Thyroid gland (tissue), 4 donors: ENCODE measurements around the gene CLDN17. TPM values are rescaled to one million over a fixed set of nuclear protein-coding genes. Genes with fewer than 3 reads are reported as not detected.

Experiments used
- DNase-seq, 2 donors: peaks; one replicate each; pipeline ENCODE4 v3.0.0-alpha.2; 2019
- H3K27ac ChIP-seq, 3 donors: fragments of 200-600 bp; sonication (generic); 1 replicate in 2 of 3; 2 replicates in 1 of 3; pipeline ENCODE4 v1.5.1; 2016 to 2019; ENCODE audit warnings: mild to moderate bottlenecking in 1 of 3, moderate library complexity in 1 of 3
- H3K27me3 ChIP-seq: fragments of 200-600 bp; sonication (generic); one replicate; pipeline ENCODE4 v1.5.1; 2019
- H3K36me3 ChIP-seq, 2 donors: fragments of 200-600 bp; sonication (generic); one replicate each; pipeline ENCODE4 v1.5.1; 2016 to 2019
- H3K4me1 ChIP-seq, 2 donors: fragments of 200-600 bp; sonication (generic); one replicate each; pipeline ENCODE4 v1.5.1; 2017 to 2019
- H3K4me3 ChIP-seq, 3 donors: fragments of 200-600 bp; sonication (generic); replicated peaks in 1 of 3; 1 replicate in 2 of 3; 2 replicates in 1 of 3; pipeline ENCODE4 v1.5.1; 2016; ENCODE audit warnings: mild to moderate bottlenecking in 1 of 3
- H3K9me3 ChIP-seq: fragments of 200-600 bp; sonication (generic); one replicate; pipeline ENCODE4 v1.5.1; 2017
- CTCF ChIP-seq, 6 experiments: fragments of 200-600 bp in 3 of 6; fragments of 450-650 bp in 3 of 6; sonication (generic) in 3 of 6; IDR thresholded peaks; one replicate each; pipeline ENCODE4 v1.5.1; 2016 to 2019; ENCODE audit warnings: antibody characterized with exemption in 6 of 6, mild to moderate bottlenecking in 2 of 6, inconsistent platforms in 1 of 6, moderate library complexity in 1 of 6
- POLR2A ChIP-seq, 2 donors: fragments of 450-650 bp; IDR thresholded peaks; one replicate each; pipeline ENCODE4 v1.6.1; 2017; ENCODE audit warnings: antibody characterized with exemption in 2 of 2, mild to moderate bottlenecking in 2 of 2, moderate library complexity in 1 of 2
- WGBS, 2 donors: methylation state at CpG; one replicate each; pipeline ENCODE4 v1.1.5; 2017; 5-methylcytosine and 5-hydroxymethylcytosine counted together
- intact Hi-C: fragments of 100-400 bp; cut with DNase I; formaldehyde crosslinking; loops from one replicate; pipeline ENCODE4 v1.15.1; 2023
- total RNA-seq, 4 donors: library from RNA; depleted of rRNA; stranded (reverse); fragments of >200 nt; gene quantifications; one replicate each; pipeline ENCODE4 v1.2.3, GENCODE V29; 2016

CLDN17 gene
- total RNA-seq, 4 donors from 2014 or later, result not detected

DNA sequence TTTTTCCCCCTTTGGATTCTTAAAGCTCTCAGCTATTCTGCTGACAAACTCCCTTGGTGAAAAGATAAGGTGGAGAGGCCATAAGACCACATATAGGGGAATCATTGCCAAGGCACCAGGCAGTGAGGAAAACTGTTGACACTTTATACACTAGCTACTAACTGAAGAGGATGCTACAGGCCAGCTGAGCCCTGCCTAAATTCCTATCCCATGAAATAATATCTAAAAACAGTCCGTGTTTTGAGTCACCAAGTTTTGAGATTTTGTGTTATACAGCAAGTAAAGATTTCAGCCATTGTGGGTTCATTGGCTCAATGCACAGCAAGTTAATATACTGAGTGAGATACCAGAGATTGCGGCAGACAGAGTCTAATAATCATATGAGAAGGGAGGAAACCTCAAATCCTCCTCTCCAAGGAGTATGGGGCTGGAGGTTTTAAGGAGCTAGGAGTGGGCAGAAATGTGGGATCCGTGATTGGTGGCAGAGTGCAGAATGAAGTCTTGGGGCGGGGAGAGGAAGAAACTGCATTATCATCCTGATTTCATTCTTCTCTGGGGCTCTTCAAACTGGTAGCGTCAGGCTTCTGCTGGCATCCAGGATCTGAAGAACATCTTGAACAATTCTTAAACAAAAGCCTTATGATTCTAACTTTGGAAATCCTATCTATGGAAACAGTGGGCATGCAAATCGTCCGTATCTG, 40.1 kb upstream of the CLDN17 start:
- no peak for TF ChIP-seq CTCF (IDR thresholded peaks at IDR 0.05)
- no peak for TF ChIP-seq POLR2A (IDR thresholded peaks at IDR 0.05)
- 79 to 83% methylated on average over 7 of the region's 7 CpGs for WGBS, 2 donors
- Histone ChIP-seq H3K4me1 (no peaks in the 10 kb centered on the region), H3K9me3 (no peaks in the 10 kb centered on the region), H3K36me3 (no peaks in the 10 kb centered on the region), H3K4me3 (no peak overlapping the region), H3K27ac (no peak overlapping the region), H3K27me3 (no peaks in the 10 kb centered on the region)
- intact Hi-C loops, result no loop called here
- no peak for DNase-seq

DNA sequence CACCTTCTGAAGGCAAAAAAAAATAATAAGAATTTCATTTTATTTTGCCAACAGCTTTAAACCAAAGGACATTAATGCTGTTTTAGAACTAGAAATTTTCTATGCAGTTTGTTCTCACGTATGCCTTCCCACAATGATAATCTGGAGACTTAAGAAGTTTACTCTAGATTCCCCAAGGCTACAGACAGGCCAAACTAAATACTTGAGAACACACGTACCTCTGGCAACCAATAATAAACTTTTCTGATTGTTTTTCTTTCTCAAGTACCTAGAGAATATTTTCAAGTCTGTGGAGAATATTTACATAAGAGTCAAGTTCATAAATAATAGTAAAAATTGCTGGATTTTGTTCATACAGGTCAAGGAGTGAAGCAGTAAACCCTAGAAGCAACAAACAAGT, 33.4 kb upstream of the CLDN17 start:
- Histone ChIP-seq H3K4me3 (no peak overlapping the region), H3K27ac (no peak overlapping the region), H3K9me3 (no peaks in the 10 kb centered on the region), H3K27me3 (no peaks in the 10 kb centered on the region), H3K36me3 (no peaks in the 10 kb centered on the region), H3K4me1 (no peaks in the 10 kb centered on the region)
- intact Hi-C loops, result loop anchor here (10.0 kb wide), 1 partner anchor 155 kb away; no protein-coding TSS in a partner anchor
- DNase-seq, result no peak
- TF ChIP-seq POLR2A (IDR thresholded peaks at IDR 0.05), result no peak
- TF ChIP-seq CTCF (IDR thresholded peaks at IDR 0.05), result no peak
- WGBS, 2 donors, result 27 to 34% methylated on average over 2 of the region's 2 CpGs

- DNase-seq, result no peak
- intact Hi-C loops, result loop anchor here (10.0 kb wide), 1 partner anchor 150 kb away; no protein-coding TSS in a partner anchor
- 46 to 49% methylated on average over 2 of the region's 2 CpGs for WGBS, 2 donors
Observed at GRCh38 chr21:30194701-30195299, 28.2 kb upstream of the CLDN17 start.

GRCh38 chr21:30193201-30193600, 26.6 kb upstream of the CLDN17 start:
- H3K4me3 ChIP-seq, result no peak overlapping the region
- DNase-seq, result no peak
- no peaks in the 10 kb centered on the region for H3K36me3 ChIP-seq
- no peak for TF ChIP-seq CTCF (IDR thresholded peaks at IDR 0.05)
- no peak for TF ChIP-seq POLR2A (IDR thresholded peaks at IDR 0.05)
- no peaks in the 10 kb centered on the region for H3K9me3 ChIP-seq
- 84% methylated on average over 2 of the region's 2 CpGs for WGBS, 2 donors
- H3K27me3 ChIP-seq, result no peaks in the 10 kb centered on the region
- no peak overlapping the region for H3K27ac ChIP-seq
- intact Hi-C loops, result loop anchor here (10.0 kb wide), 1 partner anchor 148 kb away; no protein-coding TSS in a partner anchor
- H3K4me1 ChIP-seq, result peaks cover 0 to 2% of the 10 kb centered on the region in 2 donors

More at GRCh38 chr21:30194701-30195299, 28.2 kb upstream of the CLDN17 start:
- Histone ChIP-seq H3K27me3 (no peaks in the 10 kb centered on the region), H3K27ac (no peak overlapping the region), H3K4me1 (no peaks in the 10 kb centered on the region), H3K4me3 (no peak overlapping the region), H3K9me3 (no peaks in the 10 kb centered on the region), H3K36me3 (no peaks in the 10 kb centered on the region)
- no peak for TF ChIP-seq POLR2A (IDR thresholded peaks at IDR 0.05)
- peak in 5 of 6 experiments; percentile 26 to 65 (median 61) for TF ChIP-seq CTCF (IDR thresholded peaks at IDR 0.05)

DNA sequence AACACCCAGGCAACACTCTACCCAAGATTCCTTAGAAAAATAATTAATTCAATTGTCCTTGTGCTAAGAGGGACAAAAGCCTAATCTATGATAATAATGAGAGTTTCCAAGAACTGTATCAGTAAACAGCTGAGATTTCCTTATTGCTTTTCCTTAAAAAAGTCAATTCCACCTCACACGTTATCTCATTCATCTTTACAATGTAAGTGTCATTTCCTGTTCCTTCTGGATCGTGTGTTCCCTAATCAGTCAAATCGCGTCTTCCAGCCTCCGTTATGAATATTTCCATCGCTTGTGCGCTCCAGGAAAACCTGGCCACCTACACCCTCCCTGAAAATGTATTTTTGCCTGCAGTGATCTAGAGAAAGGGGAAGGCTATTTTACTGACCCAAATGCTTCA, 23.9 kb upstream of the CLDN17 start:
- 85 to 92% methylated on average over 7 of the region's 7 CpGs for WGBS, 2 donors
- no peaks in the 10 kb centered on the region for H3K27me3 ChIP-seq
- no peak for TF ChIP-seq POLR2A (IDR thresholded peaks at IDR 0.05)
- peaks cover 0 to 5% of the 10 kb centered on the region in 2 donors for H3K4me1 ChIP-seq
- DNase-seq, result no peak
- no peaks in the 10 kb centered on the region for H3K36me3 ChIP-seq
- no peak overlapping the region for H3K27ac ChIP-seq
- intact Hi-C loops, result loop anchor here (10.0 kb wide), 1 partner anchor 146 kb away; no protein-coding TSS in a partner anchor
- H3K9me3 ChIP-seq, result no peaks in the 10 kb centered on the region
- H3K4me3 ChIP-seq, result no peak overlapping the region
